ENCODE measurements around the gene TPM1.

Gene TPM1

DNA sequence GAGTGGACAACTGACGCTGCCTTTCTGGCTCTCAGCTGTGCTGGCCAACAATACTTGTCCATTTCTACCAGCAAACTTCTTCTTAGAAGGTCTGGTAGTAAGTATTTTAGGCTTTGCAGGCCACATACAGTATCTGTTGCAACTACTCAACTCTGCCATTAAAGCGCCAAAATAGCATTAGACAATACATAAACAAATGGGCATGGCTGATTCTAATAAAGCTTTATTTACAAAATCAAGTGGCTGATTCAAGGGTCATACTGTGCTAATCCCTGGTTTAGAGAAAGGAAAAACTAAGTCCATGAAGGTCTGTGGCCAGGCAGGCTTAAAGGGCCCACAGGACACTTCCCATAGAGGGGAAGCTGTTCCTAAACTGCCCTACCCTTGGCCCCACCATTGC is 26.3 kb upstream of the TPM1 start:
- DNase-seq (ENCODE audit: low spot score): no peak

DNA sequence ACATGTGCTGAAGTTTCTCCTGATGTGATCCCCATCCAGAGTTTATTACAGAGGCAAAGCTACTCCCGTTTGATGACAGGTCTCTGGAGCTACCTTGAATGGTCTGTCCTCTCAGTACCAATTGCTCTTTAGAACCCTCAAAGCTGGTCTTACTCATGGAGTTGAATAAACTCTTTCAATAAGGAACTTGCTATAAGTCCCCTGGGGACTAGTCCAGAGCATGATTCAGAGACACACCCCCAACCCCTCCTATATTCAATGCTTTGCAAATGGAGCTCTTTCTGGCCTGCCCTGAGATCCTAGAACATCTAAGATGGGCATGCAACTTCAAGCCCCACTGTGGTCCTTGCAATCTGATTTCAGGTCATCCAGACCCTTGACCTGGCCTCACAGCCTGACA is 23.9 kb upstream of the TPM1 start:
- no peak for DNase-seq (ENCODE audit: low spot score)

DNA sequence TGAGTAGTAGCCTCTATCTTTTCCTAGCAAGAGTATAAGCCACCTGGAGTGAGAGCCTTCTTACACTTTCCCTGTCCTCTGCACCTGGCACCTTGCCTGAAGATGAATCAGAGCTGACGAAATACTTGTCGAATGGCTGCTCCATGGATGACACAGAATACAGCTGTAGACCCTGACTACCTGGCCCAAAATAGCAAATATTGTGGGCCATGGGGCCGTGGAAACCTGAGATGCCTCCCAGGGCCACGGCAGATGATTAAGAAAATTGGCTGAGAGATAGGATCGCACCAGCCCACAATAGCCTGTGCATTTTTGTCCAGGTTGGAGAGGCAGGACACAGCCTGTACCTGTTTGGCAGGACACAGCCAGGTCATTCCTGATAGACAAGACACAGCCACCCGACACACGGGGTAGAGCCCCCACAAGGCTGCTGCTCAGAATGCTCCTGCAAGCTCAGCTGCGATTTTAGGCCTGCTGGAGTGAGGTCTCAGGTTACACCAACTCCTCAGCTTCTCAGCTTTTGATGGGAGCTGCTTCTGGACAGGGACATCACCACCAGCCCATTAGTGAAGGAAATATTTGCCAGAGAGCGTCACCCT is 22.9 kb upstream of the TPM1 start:
- no peak for DNase-seq (ENCODE audit: low spot score)

DNA sequence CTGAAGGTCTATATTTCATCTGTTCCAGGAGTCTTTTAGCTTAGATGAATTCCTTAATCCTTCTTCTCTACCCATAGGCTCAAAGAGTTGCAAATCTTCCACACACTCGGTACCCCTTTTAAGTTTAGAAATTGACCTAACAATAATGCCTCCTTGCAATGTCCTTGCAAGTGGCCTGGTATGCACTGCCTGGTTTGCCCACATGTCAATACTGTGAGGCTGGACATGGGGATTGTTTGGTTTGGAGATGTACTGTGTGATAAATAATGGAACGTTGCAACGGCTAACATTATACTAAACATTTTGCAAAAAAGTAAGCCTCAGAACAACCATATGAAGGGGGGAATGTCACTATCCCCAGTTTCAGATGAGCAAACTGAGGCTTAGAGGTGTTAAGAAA is 22.4 kb upstream of the TPM1 start:
- DNase-seq (ENCODE audit: low spot score): no peak

DNA sequence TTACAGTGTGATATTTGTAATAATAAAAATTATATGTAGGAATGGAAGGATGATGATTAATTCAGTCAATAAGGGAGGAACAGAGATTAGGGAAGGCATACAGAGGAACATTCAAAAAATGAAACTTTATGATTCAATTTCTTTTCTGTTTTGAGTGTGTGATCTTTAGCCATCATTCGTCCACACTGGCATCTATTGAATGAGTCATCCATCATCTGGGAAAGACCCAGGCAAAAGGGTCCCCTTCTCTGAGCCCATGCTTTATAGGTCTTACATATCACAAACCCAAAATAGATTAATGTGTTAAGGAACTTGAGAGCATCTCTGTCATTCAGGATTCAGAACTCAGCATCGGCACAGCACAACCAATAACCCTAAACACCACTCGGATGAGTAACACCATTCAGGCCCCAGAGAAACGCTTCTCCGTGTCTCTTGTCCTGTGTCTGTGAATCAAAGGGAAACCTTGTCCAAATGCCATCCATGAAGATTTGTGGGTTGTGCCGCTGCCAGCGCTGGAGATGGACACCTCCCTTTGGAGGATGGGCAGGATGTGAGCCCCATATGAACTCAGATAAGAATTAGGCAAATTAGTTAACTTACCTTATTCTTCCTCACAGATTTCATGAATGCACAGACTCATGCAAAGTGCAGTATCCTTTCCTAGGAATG is 21.7 kb upstream of the TPM1 start:
- DNase-seq (ENCODE audit: low spot score): no peak

DNA sequence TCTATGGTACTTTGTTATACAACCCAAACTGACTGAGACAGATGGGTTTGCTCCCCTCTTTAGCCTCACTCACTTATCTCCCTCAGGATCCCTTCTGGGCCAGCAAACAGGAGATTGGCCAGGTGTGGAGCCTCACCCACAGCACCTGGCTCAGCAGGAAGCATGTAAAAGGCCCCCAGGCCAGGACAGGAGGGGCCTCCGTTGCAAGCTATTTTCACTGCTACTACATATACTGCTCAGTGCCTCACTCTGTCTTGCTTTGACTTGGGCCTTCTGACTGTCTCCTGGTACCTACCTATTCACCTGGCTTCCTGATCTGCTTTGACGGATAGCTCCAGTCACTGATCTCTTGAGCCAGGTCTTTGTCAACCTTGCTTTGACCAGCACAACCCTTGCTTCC is 20.4 kb upstream of the TPM1 start:
- DNase-seq (ENCODE audit: low spot score): no peak

DNA sequence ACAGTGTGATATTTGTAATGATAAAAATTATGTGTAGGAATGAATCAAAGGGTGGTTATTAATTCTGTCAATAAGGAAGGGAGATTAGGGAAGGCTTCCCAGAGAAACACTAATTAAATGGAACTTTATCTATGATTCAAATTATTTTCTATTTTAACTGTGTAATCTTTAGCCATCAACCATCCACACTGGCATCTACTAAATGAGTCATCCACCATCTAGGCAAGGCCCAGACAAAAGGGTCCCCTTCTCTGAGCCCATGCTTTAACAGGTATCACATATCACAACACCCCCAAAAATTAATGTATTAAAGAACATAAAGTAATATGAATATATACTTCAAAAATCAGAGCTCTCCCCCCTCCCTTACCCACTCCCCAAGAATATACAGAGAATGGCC is 19.9 kb upstream of the TPM1 start:
- no peak for DNase-seq (ENCODE audit: low spot score)

DNA sequence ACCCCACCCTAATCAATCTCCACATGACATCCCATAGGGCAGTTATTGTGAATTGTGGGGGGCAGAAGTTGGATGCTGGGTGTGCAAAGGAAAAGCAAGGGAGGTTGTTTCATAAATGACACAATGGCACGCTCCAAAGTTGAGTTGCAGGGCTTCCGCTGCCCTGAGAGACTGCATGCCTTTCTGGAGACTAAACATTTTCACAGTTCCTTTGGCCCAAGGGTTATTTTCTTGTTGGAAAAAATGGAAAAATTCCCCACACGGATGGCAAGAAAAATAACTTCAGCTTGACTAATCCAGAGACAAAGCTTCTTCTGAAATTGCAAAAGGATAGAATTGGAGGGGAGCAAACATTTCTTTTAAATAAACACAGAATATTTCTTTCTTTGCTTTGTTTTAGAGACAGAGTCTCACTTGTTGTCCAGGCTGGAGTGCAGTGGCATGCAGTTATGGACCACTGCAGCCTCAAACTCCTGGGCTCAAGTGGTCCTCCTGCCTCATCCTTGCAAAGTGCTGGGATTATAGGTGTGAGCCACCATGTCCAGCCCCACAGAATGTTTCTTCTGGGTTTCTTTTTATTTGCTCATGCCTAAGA is 19.1 kb upstream of the TPM1 start:
- DNase-seq (ENCODE audit: low spot score): no peak

DNA sequence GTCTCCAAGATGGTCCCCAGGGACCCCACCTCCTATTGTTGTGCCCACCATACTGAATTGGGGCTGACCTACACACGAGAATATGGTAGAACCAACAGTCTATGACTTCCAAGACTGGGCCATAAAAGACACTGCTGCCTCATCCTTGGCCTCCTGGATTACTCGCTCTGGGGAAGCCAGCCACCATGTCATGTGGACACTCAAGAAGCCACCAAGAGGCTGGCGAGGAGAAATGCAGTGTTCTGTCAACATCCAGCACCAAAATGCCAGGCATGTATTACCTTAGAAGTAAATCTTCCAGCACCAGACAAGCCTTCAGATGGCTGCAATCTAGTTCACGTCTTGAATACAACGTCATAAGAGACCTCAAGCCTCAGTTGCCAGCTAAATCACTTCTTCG is 17.1 kb upstream of the TPM1 start:
- no peak for DNase-seq (ENCODE audit: low spot score)

DNA sequence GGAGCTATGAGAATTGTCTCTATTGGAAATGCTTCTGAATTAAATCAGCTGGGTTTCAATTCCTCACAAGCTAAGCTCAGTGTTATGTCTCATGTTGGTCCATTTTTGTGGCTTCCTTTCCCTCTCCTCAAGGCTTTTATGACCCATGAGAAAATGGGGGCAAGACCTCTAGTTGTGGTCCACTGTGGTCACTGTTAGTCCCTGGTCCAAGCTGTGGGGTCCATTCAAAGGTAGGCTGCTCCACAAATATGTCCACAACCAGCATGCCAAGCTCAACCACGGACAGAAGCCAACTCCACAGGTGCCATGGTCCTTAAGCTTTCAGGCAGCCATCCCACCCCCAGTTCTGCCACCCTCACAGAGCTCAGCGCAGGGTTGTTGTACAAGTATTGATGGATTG is 14.9 kb upstream of the TPM1 start:
- no peak for DNase-seq (ENCODE audit: low spot score)

DNA sequence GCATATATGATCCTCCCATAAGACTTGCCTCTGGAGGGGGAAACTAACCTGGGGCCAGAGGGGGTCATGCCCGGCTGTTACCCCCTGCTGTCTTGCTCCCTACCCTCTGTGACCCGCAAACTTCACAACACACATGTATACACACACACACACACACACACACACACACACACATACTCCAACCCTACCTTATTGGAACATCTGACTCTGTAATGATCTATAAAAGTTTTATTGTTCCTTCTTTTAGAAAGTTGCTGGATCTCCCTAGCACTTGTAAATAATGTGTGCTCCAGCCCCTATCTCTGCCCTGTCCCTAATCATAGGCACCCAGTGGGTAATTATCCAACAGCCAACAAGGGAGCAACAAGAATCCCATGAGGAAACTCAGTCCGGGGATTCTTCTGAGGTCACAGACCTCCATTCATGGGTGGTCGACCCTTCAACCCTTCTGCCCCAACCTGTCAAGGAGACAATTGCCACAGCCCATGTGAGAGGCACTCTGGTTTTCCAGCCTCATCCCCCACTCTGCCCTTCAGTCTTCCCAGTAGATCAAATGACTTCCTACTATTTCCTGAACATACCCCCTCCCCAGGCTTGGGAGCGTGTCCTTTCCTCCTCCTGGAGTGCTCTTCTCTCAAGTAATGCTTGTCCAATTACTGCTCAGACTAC is 14.0 kb upstream of the TPM1 start:
- no peak for DNase-seq (ENCODE audit: low spot score)

DNA sequence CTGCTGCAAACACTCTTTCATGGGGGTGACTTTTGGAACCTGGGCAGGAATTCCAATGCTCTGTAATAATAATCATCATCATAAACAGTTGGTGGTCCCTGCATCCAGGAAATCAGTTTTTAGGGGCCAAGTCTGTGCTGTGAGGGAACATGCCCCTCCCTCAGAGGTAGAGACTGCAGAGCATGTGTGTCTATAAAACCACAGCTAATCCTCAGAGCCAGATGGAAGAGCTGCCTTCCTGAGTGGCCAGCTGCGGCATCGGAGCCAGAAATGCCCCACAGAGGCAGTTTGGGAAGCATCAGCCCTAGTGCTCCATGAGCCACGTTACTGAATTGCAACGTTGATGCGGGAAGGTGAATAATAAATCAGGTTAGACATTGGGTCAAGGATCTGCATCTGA is 12.9 kb upstream of the TPM1 start:
- no peak for DNase-seq (ENCODE audit: low spot score)

DNA sequence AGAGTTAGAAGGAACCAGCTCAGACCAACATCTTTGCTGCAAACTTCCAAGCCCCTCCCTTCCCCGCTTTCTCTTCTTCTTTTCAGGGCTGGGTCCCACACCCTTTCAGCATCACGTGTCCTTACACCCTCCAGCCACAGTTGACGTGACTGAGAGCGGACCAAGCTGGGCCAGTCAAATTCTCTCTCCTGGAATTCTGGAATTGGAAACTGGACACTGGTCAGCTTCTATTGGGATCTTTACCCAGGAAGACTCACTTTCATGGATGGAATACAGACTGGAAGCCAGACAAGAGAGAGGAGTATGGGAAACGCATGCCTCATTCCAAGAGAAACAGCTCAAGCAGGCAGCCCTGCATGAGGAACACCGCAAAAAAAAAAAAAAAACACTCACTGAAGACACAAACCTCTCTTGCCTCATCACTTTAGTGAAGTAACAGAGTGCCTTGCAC is 12.4 kb upstream of the TPM1 start:
- DNase-seq (ENCODE audit: low spot score): no peak

DNA sequence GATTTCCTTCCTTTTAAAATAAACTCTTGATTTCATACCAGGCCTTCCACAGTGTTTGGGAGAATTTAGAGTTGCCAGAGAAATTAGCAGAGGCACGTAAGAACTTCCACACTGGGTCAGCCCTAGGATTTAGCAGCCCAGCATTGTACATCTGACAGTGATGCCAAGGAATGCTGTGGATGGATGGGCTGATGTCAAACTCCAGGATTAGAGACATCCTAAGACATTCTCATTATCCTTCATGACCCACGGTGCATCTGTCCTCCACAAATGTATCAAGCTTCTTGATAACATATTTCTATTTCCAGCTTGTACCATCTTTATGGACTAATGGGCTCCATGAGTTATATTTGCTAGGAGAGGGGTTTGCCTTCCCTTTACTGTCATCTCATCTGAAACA is 8.0 kb upstream of the TPM1 start:
- no peak for DNase-seq (ENCODE audit: low spot score)

DNA sequence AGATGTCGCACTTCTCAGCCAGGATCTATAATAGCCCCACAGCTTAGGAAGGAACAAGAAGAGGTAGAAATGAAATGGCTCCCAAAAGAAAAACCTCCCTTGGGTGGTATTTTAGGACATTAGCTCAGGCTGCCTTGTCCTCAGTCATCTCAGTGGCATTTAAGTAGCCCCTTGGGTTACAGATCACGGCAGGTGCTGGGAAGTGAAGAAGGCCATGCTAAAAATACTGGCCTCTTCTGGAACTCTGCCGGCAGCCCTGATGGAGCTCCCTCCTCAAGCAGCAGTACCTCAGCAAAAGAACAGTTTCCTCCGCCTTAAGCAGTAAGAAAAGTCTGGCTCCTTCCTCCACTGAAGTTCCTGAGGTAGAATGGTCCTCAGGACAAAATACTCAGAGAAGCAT is 7.3 kb upstream of the TPM1 start:
- no peak for DNase-seq (ENCODE audit: low spot score)

DNA sequence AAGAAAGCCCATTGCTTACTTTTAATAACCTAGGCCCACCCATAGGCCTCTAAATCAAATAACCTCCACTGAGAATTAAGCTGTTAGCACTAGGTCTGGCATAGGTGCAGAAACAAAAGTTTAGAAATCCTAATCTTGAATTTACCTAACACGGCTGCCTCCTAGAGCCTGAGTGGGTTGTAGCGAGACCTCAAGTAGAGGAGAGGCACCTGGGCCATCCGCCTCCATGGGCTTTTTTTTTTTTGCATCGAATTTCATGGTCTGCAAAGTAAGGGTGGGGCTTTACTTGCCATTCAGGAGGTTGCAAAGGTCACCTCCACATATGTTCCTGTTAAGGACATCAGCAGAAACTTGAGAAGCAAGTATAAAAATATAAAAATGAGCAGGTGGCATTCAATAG is 6.6 kb upstream of the TPM1 start:
- no peak for DNase-seq (ENCODE audit: low spot score)

DNA sequence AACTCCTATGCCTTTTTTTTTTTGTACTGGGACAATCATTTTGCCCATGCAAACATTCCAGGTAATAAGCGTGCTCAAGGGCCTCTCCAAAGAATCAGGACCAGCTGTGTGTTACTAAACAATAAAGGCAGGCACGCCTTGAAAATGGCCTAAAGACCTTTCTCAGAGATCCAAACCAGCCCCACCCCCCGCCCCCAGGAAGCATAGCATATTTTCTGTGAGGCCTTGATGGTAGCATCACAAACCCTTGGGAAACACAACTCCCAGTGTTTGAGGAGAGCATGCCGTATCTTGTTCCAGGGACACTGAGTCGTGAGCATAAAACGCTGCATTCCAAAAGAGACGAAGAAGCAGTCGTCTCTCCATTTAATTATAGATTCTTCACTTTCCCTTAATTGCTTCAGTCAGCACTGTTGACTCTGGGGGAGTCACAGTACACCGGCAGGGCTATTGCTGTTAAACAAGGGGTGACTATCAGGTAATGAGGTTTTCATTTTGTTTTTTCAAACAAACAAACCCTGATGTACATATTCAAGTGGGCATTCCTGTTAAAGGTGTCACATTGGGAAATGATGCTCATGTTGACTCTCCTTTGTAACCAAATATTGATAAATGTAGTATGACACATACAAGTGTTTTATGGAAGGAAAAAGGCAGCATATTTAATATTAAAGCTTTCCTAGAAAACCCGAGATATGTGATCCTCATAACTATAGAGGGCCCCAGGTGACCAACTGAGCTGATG is 4.4 kb upstream of the TPM1 start:
- no peak for DNase-seq (ENCODE audit: low spot score)

DNA sequence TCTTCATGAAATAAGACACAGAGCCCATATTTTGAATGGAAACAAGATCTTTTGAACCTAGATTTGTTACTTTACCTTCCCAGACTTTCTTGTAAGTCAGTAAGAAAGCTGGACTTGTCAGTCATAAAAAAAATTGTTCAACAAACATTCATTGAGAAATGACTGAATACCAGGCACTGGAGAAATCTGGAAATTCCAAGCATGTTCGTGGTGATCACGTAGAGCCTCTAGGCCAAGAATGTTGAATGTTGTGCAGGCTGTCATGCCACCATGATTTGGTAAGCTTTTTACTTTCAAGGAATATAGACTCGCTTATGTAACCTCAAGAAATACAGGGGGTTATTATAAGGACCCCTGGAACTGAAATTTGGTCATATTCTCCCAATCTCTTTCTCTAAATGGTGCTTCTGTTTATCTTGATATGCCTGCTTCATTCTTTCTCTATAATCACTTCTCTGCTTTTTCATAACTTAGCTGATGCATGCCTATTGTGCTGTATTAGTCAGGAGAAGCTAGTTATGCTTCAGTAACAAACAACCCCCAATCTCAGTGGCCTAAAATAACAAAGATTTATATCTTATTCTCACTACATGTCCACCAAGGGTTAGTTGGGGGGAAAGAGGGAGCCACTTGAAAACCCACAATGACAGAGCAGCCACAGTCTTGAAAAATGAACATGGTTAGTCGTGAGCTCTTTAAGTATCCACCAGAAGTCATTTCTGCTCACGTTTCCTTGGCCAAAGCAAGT is 3.4 kb upstream of the TPM1 start:
- DNase-seq (ENCODE audit: low spot score): no peak

DNA sequence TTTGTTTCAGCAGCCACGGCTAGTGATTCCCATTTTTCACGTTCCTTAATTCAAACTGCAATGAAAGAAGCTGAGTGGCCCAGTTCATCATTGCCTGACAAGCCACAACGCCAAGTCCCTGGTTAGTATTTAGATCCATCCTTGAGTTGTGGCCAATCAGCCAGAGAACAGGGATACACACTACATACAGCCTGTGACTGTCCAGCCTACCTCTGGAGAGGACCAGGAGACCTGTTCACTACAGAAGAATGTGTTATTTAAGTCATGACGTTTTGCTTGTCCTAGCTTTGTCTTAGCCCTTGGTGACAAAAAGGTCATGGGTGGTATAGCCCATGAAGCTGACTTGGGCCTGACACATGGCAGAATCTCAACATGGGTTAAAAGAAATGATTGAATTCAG is 2.7 kb upstream of the TPM1 start:
- DNase-seq (ENCODE audit: low spot score): no peak

DNA sequence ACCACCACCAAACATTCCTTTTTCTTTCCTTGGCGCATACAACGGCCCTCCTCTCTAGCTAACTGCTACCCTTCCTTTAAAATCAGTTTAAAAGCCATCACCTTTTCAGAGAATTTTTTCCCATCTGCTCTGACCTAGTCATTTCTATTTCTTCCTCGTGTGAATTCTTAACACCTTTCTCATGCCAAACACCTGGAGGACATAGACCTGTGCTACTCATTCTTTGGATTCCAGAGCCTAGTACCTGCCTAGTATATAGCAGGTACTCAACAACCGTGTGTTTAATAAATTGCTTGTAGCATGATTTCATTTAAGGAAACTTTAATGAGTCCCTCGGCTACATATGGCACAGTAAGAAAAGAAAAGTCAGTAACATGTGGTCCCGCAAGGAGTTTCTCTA is 2.0 kb upstream of the TPM1 start:
- no peak for DNase-seq (ENCODE audit: low spot score)

DNA sequence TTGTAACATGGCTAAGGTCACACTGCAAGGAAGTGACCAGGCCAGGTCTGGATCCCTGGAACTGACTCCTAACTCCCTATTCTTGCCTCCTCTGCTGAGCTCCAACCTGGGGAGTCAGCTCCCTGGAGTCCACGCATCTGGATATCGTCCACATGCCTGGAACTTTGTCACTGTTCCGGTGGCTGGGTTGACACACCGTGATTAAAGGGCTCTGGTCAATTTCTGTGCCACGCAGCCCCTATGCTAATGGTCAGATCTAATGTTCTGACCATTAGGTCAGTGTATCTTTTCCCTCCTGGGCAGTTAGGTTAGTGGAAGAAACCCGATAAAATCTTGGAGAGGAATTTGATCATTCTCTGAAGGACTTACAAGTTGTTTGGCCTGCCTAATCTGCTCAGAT is 1.6 kb upstream of the TPM1 start:
- no peak for DNase-seq (ENCODE audit: low spot score)

DNA sequence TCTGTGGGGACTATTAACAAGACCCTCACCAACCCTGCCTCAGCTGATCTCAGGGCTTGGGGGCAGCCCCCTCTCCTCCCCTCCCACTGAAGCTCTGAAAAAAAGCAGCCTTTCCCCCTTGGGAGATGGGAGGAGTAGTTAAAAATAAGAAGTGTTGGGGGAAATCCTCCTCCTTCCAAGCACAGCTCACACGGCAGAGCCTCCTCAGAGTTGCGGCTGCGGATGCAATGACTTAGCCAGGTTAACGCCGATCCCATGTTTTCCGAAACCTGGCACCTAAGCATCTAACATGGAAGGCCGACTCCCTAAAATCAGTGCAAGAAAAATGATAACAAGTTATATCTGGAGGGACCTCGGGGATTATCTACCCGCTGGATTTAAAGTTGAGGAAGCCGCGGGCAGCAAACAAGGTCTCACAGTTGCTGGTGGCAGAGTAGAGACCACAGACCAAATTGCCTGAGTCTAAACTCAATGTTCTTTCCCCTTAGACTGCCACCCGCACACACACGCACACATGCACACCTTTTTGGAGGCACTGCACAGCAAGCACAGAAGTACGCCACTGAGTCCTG is 1.1 kb upstream of the TPM1 start:
- DNase-seq (ENCODE audit: low spot score): no peak
